Endometrial microvascular endothelial cells (primary cell): ENCODE measurements around the gene NOS1AP. TPM values are rescaled to one million over a fixed set of nuclear protein-coding genes. Genes with fewer than 3 reads are reported as not detected.

ENCODE experiments used
- in situ Hi-C: cut with HindIII; loops from 2 replicates; pipeline ENCODE4 v1.10.0; 2017; ENCODE audit warnings: low sequenced_read_pairs, low pct_unique_long_range_greater_than_20kb; ENCODE audit errors: inconsistent ontology term
- total RNA-seq: library from RNA; depleted of rRNA; stranded (reverse); fragments of >200 nt; gene quantifications from one replicate; pipeline ENCODE4 v1.2.3, GENCODE V29; 2015; ENCODE audit errors: inconsistent ontology term

Gene NOS1AP
- total RNA-seq, 1 donor from 2014 or later, result 3.1 TPM

GRCh38 chr1:162130308-162130707, 60.8 kb downstream of the NOS1AP start:
- in situ Hi-C loops, result no loop called here

- in situ Hi-C loops, result no loop called here
Observed at GRCh38 chr1:162131400-162132321, 62.2 kb downstream of the NOS1AP start.

- in situ Hi-C loops, result no loop called here
Observed at GRCh38 chr1:162133566-162133965, 64.1 kb downstream of the NOS1AP start.

GRCh38 chr1:162134646-162135045, 65.2 kb downstream of the NOS1AP start:
- in situ Hi-C loops, result no loop called here

GRCh38 chr1:162135271-162135775, 65.8 kb downstream of the NOS1AP start:
- in situ Hi-C loops, result no loop called here

GRCh38 chr1:162136760-162137159, 67.3 kb downstream of the NOS1AP start:
- in situ Hi-C loops, result no loop called here

- in situ Hi-C loops, result no loop called here
Observed at GRCh38 chr1:162137179-162137960, 67.9 kb downstream of the NOS1AP start.

- in situ Hi-C loops, result no loop called here
Observed at GRCh38 chr1:162138112-162138511, 68.6 kb downstream of the NOS1AP start.

- in situ Hi-C loops, result no loop called here
Observed at GRCh38 chr1:162138599-162139181, 69.2 kb downstream of the NOS1AP start.

- in situ Hi-C loops, result no loop called here
Observed at GRCh38 chr1:162139211-162139610, 69.7 kb downstream of the NOS1AP start.

GRCh38 chr1:162141281-162142054, 72.0 kb downstream of the NOS1AP start:
- in situ Hi-C loops, result no loop called here

GRCh38 chr1:162142968-162143367, 73.5 kb downstream of the NOS1AP start:
- in situ Hi-C loops, result no loop called here

GRCh38 chr1:162144268-162144667, 74.8 kb downstream of the NOS1AP start:
- in situ Hi-C loops, result no loop called here

- in situ Hi-C loops, result no loop called here
Observed at GRCh38 chr1:162144853-162145252, 75.4 kb downstream of the NOS1AP start.

- in situ Hi-C loops, result no loop called here
Observed at GRCh38 chr1:162145280-162145965, 75.9 kb downstream of the NOS1AP start.

GRCh38 chr1:162145966-162146696, 76.6 kb downstream of the NOS1AP start:
- in situ Hi-C loops, result no loop called here

GRCh38 chr1:162147760-162148159, 78.3 kb downstream of the NOS1AP start:
- in situ Hi-C loops, result no loop called here
